Aorta (tissue), 5 donors: ENCODE data around the gene FAM234A. TPM values are rescaled to one million over a fixed set of nuclear protein-coding genes. Genes with fewer than 3 reads are reported as not detected.
"Not testable (repeated sequence)": the region's sequence is repeated elsewhere in the genome, so short reads cannot be mapped to it uniquely, and the experiment has no call there.

Experiments
- ATAC-seq: fragments of 200-7000 bp; cut with Tn5 transposase; one replicate; pipeline ENCODE4 v1.9.1; 2022; ENCODE audit warnings: moderate library complexity; ENCODE audit not compliant: low FRiP score
- DNase-seq, 2 donors: peaks; one replicate each; pipeline ENCODE4 v3.0.0-alpha.2; 2020
- H3K27ac ChIP-seq, 2 donors: one replicate each; pipeline ENCODE4 v1.5.1; 2013; ENCODE audit warnings: low read length in 2 of 2, mild to moderate bottlenecking in 2 of 2, moderate library complexity in 2 of 2, control low read depth in 1 of 2, inconsistent platforms in 1 of 2, low read depth in 1 of 2
- H3K27me3 ChIP-seq, 2 donors: one replicate each; pipeline ENCODE4 v1.6.1; 2013; ENCODE audit warnings: control low read depth in 1 of 2, low read length in 1 of 2, mild to moderate bottlenecking in 1 of 2, moderate library complexity in 1 of 2; ENCODE audit not compliant: insufficient read depth in 2 of 2, control insufficient read depth in 1 of 2
- H3K36me3 ChIP-seq, 2 donors: one replicate each; pipeline ENCODE4 v1.6.1; 2013; ENCODE audit warnings: control low read depth in 1 of 2, low read length in 1 of 2, mild to moderate bottlenecking in 1 of 2; ENCODE audit not compliant: insufficient read depth in 2 of 2, control insufficient read depth in 1 of 2
- H3K4me1 ChIP-seq, 2 donors: one replicate each; pipeline ENCODE4 v1.6.1; 2013; ENCODE audit warnings: low read length in 2 of 2, control low read depth in 1 of 2, mild to moderate bottlenecking in 1 of 2, moderate library complexity in 1 of 2; ENCODE audit not compliant: insufficient read depth in 2 of 2, control insufficient read depth in 1 of 2
- H3K4me3 ChIP-seq, 2 donors: one replicate each; pipeline ENCODE4 v1.5.1; 2013; ENCODE audit warnings: low read length in 2 of 2, control low read depth in 1 of 2, mild to moderate bottlenecking in 1 of 2
- H3K9me3 ChIP-seq: one replicate; pipeline ENCODE4 v1.6.1; 2013; ENCODE audit warnings: mild to moderate bottlenecking, low read length; ENCODE audit not compliant: control insufficient read depth
- WGBS, 2 donors: extraction: QIAGEN DNeasy Blood & Tissue Kit; methylation state at CpG; one replicate each; pipeline ENCODE4 v1.1.7; 2013; 5-methylcytosine and 5-hydroxymethylcytosine counted together
- intact Hi-C, 2 donors: fragments of 100-400 bp; cut with DNase I; formaldehyde crosslinking; loops; one replicate each; pipeline versions ENCODE4 v1.14.2 to v1.15.0; 2022
- polyA plus RNA-seq, 2 donors: library from polyadenylated mRNA; stranded (reverse); fragments of 200-250 nt; gene quantifications; one replicate each; pipeline ENCODE4 v1.2.3, GENCODE V29; 2013
- total RNA-seq, 2 donors: library from RNA; stranded (reverse); fragmentation: NEBNext Ultra II Directional; extraction: Animal tissue kit (Norgen Biotek cat#: 25700); gene quantifications; one replicate each; pipeline ENCODE4 v1.2.1, GENCODE V29; 2021
- donor health status: healthy with polysubstance abuse.
- donor health status: Bipolar disorder and iron deficiency.
- donor health status: DM: no; HTN: no; CAD: no.
- donor health status: DM: no; HTN: no; CAD: no.
- donor health status: DM: yes; HTN: yes; CAD: no.

FAM234A gene
- total and polyA plus RNA-seq, 4 donors: 32.2 to 60.7 (median 55.5) TPM

- H3K4me1 ChIP-seq: no peaks in the 10 kb centered on the region
- no peaks in the 10 kb centered on the region for H3K27me3 ChIP-seq
- H3K4me3 ChIP-seq: peak overlapping the region; percentile 47 to 74
- H3K36me3 ChIP-seq: peaks cover 2 to 3% of the 10 kb centered on the region in 2 donors
- ATAC-seq (no peak), DNase-seq (no peak)
- WGBS, 2 donors: 9 to 12% methylated on average over 9 of the region's 9 CpGs
- intact Hi-C loops: no loop called here
- H3K9me3 ChIP-seq: no peaks in the 10 kb centered on the region
- H3K27ac ChIP-seq: peak overlapping the region in 1 of 2 donors; percentile 98
Measured at GRCh38 chr16:228151-228851, 6.3 kb upstream of the FAM234A start.

- Histone ChIP-seq H3K27ac (peak within 1 kb of the TSS in 1 of 2 donors; percentile 98), H3K4me1 (no peaks in the 10 kb centered on the region), H3K27me3 (no peaks in the 10 kb centered on the region), H3K36me3 (peaks cover 2 to 3% of the 10 kb centered on the region in 2 donors), H3K4me3 (peak within 1 kb of the TSS; percentile 47 to 74), H3K9me3 (no peaks in the 10 kb centered on the region)
- ATAC-seq: peak; percentile 96
- intact Hi-C loops: no loop called here
- peak; percentile 93 to 97 for DNase-seq
- 1% methylated on average over 79 to 88 of the region's 88 CpGs for WGBS, 2 donors
Measured at GRCh38 chr16:228852-229730, 5.5 kb upstream of the FAM234A start, which contains the start of gene LUC7L. LUC7L (minus strand) TSS chr16:229449; CDS start chr16:229339, 110 bp downstream.

DNA sequence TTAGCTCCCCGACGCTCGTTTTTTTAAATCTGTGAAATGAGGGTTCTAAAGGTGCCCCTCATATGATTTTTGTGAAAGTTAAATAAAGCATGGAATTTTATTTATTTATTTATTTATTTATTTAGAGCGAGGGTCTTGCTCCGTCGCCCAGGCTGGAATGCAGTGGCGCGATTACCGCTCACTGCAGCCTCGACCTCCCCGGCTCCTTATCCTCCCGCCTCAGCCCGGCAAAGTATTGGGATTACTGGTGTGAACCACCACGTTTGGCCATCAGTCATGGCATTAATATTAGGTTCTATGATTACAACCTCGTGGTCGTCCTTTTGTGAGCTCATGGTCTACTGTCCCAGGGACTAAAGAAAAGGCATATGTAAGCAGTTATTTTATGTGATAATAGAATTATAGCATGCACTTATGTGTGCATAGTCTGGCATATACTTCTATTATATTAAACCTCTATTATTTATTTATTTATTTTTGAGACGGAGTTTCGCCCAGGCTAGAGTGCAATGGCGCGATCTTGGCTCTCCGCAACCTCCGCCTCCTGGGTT lies 4.8 kb upstream of the FAM234A start:
- H3K27me3 ChIP-seq: no peaks in the 10 kb centered on the region
- no peaks in the 10 kb centered on the region for H3K9me3 ChIP-seq
- DNase-seq (no peak), ATAC-seq (no peak)
- intact Hi-C loops: loop anchor here in 1 of 2 donors (5.0 kb wide), 1 partner anchor 122 kb away; the partner anchor contains the start of gene AXIN1
- H3K4me3 ChIP-seq: no peak overlapping the region
- H3K27ac ChIP-seq: no peak overlapping the region
- WGBS, 2 donors: 76 to 81% methylated on average over 22 of the region's 22 CpGs
- H3K4me1 ChIP-seq: no peaks in the 10 kb centered on the region
- peaks cover 2% of the 10 kb centered on the region in 2 donors for H3K36me3 ChIP-seq

DNA sequence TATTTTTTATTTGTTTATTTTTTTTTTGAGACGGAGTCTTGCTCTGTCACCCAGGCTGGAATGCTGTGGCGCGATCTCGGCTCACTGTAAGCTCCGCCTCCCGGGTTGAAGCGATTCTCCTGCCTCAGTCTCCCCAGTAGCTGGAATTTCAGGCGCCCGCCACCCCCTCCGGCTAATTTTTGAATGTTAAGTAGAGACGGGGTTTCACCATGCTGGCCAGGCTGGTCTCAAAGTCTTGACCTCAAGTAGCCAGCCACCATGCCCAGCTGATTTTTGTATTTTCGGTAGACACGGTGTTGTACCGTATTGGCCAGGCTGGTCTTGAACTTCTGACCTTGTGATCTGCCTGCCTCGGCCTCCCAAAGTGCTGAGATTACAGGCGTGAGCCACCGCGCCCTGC lies 4.3 kb upstream of the FAM234A start:
- not testable (repeated sequence) for H3K27ac ChIP-seq, H3K4me1 ChIP-seq, DNase-seq, H3K9me3 ChIP-seq, H3K27me3 ChIP-seq, H3K36me3 ChIP-seq, ATAC-seq, H3K4me3 ChIP-seq
- WGBS, 2 donors: 91 to 94% methylated on average over 18 of the region's 18 CpGs
- intact Hi-C loops: loop anchor here in 1 of 2 donors (5.0 kb wide), 1 partner anchor 122 kb away; the partner anchor contains the start of gene AXIN1

GRCh38 chr16:230949-231348 lies 3.7 kb upstream of the FAM234A start:
- 69 to 70% methylated on average over 22 of the region's 22 CpGs for WGBS, 2 donors
- H3K36me3 ChIP-seq: peaks cover 0 to 2% of the 10 kb centered on the region in 2 donors

DNA sequence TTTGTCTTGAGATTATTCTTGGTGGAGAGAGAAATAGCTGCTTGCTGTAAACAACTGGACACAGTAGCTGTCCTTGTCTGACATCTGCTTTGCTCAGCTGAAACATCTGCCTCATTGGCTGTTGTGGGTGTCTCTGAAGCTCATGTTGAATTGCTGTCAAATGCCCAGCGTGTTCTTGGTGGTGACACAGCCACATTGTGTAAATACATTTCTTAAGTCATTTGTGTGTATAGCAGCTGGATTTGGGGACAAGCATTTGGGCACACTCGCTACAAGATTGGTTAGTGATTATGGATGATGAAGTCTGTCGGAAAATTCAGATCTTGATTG lies 5.3 kb downstream of the FAM234A start:
- Histone ChIP-seq H3K27me3 (no peaks in the 10 kb centered on the region), H3K4me1 (no peaks in the 10 kb centered on the region), H3K27ac (no peak overlapping the region), H3K9me3 (no peaks in the 10 kb centered on the region), H3K36me3 (no peaks in the 10 kb centered on the region), H3K4me3 (no peak overlapping the region)
- intact Hi-C loops: loop anchor here in 1 of 2 donors (10.0 kb wide), 1 partner anchor 95 kb away; no protein-coding TSS in a partner anchor
- 70 to 71% methylated on average over 3 of the region's 3 CpGs for WGBS, 2 donors
- ATAC-seq (no peak), DNase-seq (no peak)

More at GRCh38 chr16:230949-231348, 3.7 kb upstream of the FAM234A start:
- H3K9me3 ChIP-seq: no peaks in the 10 kb centered on the region
- no peak for ATAC-seq
- no peaks in the 10 kb centered on the region for H3K27me3 ChIP-seq
- intact Hi-C loops: loop anchor here in 1 of 2 donors (5.0 kb wide), 1 partner anchor 121 kb away; the partner anchor contains the start of gene AXIN1
- no peaks in the 10 kb centered on the region for H3K4me1 ChIP-seq
- H3K4me3 ChIP-seq: no peak overlapping the region
- H3K27ac ChIP-seq: no peak overlapping the region
- no peak for DNase-seq

GRCh38 chr16:240559-240958 lies 5.9 kb downstream of the FAM234A start:
- Histone ChIP-seq H3K27me3 (no peaks in the 10 kb centered on the region), H3K4me3 (no peak overlapping the region), H3K27ac (no peak overlapping the region), H3K9me3 (no peaks in the 10 kb centered on the region), H3K4me1 (no peaks in the 10 kb centered on the region), H3K36me3 (no peaks in the 10 kb centered on the region)
- WGBS, 2 donors: 95 to 99% methylated on average over 8 of the region's 8 CpGs
- DNase-seq (no peak), ATAC-seq (no peak)
- intact Hi-C loops: loop anchor here in 1 of 2 donors (10.0 kb wide), 1 partner anchor 94 kb away; no protein-coding TSS in a partner anchor

DNA sequence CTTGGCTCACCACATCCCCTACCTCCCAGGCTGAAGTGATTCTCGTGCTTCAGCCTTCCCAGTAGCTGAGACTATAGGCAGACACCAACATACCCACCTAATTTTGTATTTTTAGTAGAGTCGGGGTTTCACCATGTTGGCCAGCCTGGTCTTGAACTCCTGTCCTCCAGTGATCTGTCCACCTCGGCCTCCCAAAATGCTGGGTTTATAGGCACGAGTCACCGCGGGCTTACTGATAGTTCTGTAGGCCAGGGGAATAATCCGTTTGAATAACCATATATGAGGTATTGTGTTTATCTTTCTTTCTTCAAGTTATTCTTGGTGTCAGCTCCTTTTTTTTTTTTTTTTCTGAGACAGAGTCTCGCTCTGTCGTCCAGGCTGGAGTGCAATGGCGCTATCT lies 7.7 kb downstream of the FAM234A start:
- Histone ChIP-seq H3K36me3 (no peaks in the 10 kb centered on the region), H3K27ac (no peak overlapping the region), H3K4me3 (no peak overlapping the region), H3K4me1 (no peaks in the 10 kb centered on the region), H3K9me3 (no peaks in the 10 kb centered on the region), H3K27me3 (no peaks in the 10 kb centered on the region)
- DNase-seq: no peak
- 51 to 54% methylated on average over 10 of the region's 10 CpGs for WGBS, 2 donors
- intact Hi-C loops: loop anchor here in 1 of 2 donors (10.0 kb wide), 1 partner anchor 93 kb away; no protein-coding TSS in a partner anchor
- no peak for ATAC-seq
